ENCODE data around the gene CCDC47.

Gene CCDC47

DNA sequence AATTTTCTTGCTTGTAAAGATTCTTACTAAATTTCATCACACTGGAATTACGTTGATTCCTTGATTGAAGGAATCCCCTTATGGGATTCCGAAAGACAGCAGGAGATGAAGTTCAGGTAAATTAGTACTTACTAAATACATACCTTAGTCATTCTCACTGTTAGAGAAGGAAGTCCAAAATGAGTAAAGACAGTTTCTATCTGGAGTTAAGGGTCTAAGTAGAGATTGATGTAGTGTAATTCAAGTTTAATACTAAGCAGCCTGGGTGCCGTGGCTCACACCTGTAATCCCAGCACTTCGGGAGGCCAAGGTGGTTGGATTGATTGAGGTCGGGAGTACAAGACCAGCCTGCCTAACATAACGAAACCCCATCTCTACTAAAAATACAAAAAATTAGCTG lies 10.1 kb upstream of the CCDC47 start:
- no peak for DNase-seq

DNA sequence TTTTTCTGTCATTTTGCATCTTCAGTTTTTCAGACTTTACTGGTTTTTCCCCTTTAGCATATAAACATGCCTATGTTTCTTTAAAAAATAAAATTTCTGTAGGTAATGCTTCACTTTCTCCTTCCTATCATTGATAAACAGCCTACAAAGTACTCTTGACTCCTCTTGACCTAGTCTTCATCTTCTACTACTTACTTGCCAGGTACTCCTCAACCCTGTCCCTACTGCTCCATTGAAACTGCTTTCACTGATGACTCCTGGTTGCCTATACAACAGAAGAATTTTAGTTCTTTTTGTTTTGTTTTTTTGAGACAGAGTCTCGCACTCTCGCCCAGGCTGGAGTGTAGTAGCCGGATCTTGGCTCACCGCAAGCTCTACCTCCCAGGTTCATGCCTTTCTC lies 7.5 kb upstream of the CCDC47 start:
- DNase-seq = no peak

DNA sequence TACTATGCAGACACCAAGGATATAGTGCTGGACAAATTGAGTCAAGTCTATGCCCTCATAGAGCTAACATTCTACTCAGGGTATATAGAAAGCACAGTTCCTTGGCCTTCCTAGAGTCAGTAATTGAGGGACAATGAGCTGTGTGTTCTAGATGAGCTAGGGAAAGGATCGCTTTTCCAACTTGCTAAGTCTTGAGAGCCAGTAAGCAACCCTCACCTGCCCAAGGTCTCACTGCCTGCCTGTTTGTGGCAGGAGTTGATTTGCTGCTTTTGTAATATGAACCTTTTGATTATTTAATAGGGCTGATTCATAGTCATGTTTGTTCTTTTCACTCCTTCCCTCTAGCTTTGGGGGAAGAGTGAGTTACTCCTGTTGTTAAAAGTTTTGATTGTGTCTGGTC lies 7.1 kb upstream of the CCDC47 start:
- peak; percentile 23 for DNase-seq

DNA sequence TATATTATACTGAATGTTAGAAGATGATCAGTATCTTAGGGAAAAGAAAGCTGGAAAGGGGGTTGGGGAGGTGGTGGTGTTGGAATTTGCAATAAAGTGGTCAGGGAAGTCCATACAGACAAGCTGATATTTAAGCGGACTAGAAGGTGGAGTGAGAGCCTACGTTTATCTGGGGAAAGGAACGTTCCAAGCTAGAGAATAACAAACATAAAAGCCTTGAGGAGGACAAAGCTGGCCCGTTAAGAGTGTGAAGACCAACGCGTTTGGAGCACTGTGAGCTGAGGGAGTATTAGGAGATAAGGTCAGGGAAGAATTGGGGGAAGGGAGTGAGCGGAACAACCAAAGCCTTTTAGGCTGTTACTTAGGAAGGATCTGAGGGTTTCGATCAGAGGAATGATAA lies 2.0 kb upstream of the CCDC47 start:
- no peak for DNase-seq

DNA sequence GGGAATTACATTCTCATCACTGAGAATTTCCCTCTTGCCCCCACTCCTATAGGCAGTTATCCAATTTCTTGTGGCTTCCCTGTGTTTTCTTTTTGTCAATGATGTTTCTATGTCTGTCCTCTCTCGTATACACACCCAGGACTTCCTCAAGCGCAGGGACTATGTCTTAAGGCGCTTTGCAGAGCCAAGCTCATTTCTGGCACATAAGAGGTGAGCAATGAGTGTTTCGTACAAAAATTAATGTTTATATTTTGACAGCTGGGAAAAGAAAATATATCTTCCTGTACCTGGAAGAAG lies 1.5 kb upstream of the CCDC47 start:
- DNase-seq = no peak

DNA sequence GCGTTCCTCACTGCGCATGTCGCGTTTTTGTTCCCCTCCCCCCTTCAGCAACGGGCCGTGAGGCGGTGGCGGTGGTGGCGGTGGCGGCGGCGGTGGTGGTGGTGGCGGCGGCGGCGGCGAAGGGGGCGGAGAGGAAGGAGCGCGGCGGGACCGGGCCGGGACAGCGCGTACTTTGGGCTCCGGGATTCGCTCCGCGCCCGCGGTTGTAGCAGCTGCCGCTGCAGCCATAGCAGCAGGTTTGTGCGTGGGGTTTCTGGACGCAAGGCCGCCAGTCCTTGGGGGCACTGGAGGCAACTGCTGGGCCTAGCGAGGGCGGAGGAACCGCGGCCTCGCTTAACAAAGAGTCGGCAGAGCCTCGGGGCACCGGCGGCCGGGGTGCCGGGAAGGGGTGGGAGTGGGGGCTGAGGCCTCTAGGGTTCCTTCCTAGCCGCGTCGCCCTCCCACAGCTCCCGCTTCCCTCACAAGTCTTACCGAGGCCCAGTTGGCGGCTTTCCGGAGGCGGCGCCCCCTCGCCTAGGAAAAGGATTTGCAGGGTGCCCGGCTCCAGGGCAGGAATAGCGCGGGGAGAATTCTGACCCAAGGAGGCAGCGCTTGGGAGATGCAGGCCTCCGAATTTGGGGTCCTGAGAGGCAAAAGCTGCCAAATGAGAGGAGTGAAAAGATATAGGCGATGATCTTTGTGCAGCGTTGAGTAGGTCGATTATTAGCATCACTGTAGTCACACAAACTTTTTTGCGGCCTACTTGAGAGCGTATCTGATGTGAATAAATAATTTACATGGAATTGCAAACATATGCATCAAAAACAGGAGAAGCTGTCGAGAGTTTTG lies 958 bp upstream of the CCDC47 start, which contains the start of gene DDX42:
DDX42 (plus strand) TSS at position 30 of the 828 bp plus-strand sequence. CDS start 12,880 bp downstream, outside the sequence.
- DNase-seq = peak; percentile 29

DNA sequence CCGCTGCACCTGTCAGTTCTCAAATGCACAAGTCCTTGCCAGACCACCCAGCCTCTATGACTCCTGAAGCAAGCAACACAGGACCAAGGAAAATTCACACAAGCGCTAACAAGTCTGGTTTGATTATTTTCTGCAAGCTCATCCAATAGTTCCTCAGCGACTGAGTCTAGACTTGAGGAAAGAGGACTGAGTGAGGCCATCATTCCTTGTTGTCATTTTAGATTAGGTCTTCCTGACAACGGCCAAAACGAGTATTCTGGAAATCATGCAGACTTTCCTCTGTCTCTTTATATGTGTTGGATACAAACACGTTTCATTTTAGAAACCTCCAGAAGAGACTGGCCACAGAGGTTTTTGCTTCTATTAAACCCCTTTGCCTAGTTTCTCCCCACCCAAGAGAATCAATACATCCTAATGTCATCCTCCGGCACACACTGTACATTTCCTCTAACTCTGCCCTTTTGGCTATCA lies 561 bp downstream of the CCDC47 start:
- DNase-seq = no peak

DNA sequence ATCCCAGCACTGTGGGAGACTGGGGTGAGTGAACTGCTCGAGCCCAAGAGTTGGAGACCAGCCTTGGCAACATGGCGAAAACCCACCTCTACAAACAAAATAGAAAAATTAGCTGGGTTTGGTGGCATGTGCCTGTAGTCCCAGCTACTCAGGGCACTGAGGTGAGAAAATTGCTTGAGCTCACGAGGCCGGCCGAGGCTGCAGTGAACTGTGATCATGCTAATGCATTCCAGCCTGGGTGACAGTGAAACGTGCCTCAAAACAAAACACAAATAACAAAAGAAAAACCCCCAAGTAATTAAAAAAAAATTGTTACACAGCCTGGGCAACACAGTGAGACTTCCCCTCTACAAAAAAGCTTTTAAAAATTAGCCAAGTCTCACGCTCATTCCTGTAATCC lies 5.0 kb downstream of the CCDC47 start:
- DNase-seq = no peak

DNA sequence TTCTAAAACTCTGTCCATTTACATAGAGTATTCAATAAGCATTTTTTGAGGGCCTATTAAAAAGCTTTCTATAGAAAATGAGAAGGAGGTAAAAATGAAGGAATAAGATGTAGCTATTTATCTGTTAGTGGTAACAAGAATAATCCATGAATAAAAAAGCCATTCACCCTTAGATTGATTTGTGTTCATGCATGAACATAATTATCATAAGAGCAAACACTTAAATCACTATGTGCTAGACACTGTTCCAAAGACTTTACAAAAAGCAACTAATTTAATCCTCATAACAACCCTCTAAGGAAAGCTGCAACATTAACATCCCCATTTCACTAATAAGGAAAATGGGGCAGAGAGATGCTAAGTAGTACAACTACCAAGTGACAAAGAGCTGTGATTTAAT lies 6.6 kb downstream of the CCDC47 start:
- no peak for DNase-seq

DNA sequence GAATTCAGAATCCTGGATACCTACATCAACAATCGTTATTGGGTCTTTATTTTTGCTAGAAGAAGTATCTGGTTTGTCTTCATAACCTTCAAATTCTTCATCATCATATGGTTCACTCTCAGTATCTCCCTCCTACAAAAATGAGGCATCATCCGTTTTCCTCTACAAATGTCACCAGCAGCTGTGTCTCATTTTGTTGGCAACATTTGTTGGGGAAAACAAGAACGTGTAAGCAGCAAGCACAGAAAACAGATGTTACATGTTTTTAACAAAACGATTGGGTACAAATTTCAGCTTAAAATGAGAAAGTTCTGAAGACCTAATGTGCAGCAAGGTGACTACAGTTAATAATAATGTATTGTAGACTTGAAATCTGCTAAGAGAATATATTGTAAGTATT lies 8.7 kb downstream of the CCDC47 start:
- DNase-seq = no peak

DNA sequence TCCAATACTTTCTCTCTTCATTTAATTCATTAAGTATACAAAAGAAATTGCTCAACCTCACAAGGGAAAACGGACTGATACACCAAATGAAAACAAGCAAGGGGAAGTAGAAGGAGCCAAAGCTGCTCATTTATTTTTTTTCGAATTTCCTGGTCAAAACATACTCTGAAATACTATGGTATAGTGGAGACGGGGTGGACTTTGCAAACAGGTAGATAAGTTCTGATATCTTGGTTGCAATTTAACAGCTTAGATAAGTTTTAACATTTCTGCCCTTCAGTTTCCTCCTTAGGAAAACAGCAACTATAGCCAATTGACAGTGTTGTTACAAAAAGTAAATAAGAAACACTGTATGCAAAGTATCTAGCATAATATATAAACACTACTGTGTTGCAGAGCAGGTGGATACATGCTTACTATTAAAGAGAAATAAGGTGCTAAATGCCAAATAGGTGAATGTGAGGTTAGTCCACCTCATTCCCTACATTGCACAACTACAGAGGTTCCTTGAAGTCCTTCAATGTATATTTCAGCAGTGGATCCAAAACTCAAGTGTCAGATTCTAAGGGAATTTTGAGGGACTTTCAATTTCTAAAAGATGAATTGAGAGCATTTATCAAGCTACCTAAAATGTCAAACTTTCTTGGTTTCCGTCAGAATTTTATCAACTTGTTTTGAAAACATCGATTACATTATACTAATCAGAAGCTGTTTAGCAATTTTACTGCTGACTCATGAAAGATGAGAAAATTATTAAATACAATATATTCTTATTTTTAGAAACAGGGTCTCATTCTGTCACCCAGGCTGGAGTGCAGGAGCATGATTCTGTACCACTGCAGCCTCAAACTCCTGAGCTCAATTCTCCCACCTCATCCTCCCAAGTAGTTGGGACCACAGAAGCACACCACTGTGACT lies 11.0 kb downstream of the CCDC47 start:
- no peak for DNase-seq

DNA sequence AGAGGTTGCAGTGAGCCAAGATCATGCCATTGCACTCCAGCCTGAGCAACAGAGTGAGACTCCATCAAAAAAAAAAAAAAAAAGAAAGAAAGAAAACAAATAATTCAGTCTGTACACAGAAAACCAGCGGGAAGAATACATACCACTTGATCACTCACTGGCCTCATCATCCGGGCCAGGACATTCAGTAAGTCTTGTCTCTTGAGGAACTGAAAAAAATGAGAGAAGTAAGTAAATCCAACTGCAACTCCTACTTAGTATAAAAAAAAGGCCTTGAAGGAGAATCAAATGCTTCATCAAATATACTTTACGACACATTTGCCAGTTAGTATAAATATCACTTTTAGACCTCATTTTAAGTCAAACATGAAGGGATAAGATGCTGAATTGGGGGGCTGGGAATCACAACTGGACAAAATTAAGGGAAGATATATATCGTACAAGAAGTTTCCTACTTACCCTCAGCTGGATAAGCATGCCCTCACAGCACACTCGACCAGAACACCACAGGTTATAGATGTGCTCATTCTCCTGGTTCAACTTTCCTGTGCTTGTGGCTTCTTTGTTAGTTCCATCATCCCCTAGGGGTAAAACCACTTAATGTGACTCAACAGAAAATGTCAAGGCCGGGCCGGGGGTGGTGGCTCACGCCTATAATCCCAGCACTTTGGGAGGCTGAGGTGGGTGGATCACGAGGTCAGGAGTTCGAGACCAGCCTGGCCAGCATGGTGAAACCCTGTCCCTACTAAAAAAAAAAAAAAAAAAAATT lies 12.4 kb downstream of the CCDC47 start:
- DNase-seq = no peak

DNA sequence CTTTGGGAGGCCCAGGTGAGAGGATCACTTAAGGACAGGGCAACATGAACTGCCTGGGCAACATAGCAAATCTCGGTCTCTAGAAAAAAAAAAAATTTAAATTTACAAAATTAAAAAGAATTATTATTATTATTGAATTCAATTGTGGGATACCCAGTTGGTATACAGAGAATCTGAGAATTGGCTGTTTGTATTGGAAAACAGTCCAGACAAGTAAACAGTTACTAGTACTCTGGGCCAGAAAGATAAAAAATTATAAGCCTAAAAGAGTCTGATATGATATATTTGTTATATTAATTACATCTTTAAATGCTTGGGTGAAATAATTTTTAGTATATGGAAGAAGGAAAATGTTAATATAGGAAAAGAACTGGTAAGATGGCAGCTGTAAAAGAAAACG lies 15.0 kb downstream of the CCDC47 start:
- DNase-seq = no peak

DNA sequence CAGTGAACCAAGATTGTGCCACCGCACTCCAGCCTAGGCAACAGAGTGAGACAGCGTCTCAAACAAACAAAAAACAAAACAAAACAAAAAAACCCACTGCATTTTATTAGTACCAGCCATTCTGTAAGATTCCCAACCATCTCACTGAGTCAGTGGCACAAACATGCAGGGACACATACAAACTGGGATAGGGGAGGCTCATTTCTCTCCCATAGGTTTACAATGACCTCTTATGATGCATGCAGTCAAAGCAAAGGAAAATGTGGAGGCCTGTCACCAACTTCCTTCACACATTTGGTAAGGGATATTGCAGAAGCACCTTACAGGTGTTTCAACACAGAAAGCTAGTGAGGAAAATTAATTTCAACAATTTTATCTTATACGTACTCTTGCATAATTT lies 19.4 kb downstream of the CCDC47 start:
- no peak for DNase-seq

DNA sequence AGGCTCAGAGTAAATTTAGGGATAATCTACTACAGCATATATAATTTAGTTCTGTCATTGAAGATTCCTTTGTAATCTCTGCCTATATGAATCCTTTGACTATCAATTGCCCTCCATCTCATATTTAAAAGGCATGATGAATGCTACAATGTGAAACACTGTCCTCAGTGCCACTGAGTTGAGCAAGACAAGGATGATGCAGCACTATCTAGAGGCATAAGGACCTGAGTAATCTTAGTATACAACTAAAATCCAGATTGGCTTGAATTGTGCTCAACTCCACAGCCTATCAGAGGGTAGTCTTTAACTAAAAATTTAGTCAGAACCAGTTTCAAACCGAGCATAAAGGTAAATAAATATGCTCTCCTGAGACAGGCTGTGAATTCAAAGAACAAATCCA lies 20.2 kb downstream of the CCDC47 start:
- DNase-seq = no peak

DNA sequence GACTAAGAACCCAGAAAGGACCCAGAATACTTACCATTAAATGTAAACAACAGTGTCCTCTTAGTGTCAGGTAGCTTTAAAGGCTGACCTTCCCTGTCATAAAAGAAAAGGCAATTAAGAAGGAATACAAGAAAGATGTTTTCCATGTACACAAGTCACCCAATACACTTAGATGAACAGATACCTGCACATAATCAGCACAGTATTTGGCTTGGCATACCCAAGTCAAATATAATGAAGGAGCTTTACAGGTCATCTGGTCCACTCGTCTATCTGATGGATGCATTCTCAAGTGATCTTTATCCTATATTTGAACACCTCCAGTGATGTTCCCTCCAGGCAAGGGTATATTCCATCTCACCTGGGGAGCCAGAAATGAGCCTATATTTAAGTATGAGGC lies 20.7 kb downstream of the CCDC47 start:
- DNase-seq = no peak

DNA sequence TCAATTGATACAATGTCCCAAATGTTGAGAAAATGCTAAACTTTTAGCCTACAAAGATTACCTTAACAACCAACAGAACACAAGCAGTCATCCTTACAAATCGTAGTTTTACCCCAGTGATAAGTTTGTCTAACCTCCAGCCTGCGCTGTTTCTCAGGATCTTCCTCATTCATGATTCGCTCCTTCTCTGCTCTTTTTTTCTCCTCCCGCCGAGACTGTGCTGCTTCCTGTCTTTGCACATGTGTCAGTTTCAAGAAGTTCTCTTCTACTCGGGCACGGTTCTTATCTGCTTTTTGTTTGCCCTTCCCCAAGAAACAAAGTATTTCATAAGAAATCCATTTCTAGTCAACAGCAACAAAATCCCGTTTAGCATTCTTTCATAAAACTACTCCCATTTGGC lies 21.6 kb downstream of the CCDC47 start:
- no peak for DNase-seq

DNA sequence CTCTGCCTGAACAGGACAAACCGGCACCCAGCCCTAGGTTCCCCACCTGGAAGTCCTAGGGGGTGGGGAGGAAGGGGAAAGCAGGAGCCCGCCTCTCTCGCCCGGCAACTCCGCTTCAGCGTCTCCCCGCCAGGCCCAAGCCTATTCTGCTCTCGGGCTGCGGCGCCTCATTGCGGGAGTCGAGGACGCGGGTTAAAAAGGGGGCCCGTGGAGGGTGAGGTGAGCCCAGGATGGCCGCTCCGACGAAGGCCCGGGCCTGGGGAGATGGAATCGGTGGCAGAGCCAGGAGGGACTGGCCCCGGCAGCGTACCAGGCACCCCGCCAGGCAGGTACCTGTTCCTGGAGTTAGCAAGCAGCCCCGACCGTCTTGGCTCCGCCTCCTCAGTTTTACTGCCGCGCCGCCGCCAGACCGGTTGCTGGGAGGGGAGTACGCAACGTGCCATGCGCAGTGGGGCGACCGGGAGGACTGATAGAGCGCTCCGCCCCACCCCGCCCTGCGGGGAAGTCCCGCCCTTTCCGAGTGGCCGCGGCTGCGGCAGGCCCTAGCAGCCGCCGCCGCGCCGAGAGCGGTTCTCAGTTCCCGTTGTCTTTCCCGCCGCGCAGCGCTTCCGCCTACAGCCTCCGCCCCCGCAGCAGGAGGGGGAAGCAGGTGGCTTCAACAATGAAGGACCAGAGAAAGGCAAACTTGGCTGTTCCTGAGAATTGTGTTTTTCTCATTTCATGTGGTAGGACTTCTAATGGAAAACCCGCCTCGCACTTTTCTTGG lies 31.8 kb downstream of the CCDC47 start, which contains the start of gene STRADA:
STRADA (minus strand) TSS at position 392 of the 766 bp plus-strand sequence. CDS start 13,430 bp downstream, outside the sequence.
- peak; percentile 98 for DNase-seq

DNA sequence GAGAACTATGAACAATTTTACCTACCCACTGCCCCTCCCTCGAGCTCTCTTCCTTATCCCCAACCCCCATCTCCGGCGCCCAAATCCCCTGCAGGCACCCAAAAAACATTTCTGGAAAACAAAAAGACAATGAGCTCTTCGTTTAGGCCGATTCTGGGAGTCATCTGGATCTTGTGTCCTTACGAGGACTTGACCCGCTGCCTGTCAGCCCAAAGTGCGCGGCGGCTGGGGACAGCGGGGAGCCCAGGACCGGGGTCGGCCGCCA lies 32.3 kb downstream of the CCDC47 start:
- DNase-seq = no peak

DNA sequence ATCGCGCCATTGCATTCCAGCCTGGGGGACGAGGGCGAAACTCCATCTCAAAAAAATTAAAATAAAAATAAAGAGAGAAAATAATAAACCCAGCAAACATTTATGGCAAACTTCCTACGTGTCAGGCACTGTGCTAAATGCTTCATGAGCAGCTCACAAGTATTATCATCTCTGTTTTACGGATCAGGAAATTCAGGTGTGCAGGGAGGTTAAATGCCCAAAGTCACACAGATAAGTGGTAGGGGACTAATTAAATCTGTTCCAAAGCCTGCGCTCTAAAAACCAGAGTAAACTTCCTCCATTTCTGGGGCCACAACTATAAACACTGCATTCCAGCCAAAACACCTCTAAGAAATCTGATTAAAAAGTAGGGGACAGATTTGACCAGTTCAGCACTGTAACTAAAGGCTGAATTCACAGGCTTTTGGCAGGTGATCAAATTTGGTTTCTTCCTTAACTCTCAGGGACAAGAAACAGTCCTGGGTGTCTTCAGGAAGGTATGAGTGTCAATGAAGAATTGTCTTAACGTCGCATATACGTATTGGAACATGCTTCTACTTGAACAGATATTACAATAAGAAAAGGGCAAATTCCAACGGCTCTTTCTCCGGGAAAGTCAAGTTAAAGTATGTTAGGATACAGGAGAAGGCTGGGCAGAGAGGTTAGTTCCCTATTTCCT lies 32.8 kb downstream of the CCDC47 start:
- DNase-seq = no peak

DNA sequence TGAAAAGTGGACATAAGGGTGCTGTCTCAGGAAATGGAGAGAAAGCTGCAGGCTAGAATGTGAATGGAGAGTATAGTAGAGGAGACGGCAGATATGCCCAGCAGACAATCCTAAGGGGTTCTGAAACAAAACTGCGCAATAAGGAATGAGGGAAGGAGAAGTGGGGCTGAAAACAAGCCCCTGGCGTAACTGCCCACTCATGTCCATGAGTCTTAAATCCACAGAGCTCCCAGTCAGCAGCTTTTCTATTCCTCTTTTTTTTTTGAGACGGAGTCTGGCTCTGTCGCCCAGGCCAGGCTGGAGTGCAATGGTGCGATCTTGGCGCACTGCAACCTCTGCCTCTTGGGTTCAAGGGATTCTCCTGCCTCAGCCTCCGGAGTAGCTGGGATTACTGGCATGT lies 37.7 kb downstream of the CCDC47 start:
- no peak for DNase-seq

DNA sequence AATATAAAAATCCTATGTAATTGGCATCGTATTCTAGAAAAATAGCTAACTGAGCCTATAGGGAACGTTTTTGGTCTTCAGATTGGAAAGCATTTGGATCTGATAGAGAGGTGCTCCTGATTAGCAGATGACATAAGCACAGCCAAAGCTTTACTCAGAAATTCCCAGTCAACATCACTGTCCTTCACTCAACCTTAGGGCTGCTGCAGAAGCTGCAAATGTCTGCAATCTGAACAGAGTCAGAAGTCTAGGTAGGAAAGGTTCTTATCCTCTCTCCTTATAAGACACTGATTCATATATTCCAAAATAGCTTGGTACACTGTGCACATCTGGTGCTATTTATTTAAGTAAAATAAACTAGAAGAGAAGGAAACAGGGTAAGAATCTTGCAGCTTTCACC lies 51.0 kb downstream of the CCDC47 start:
- no peak for DNase-seq
